SJCRH30 (cell line): Measurements from ENCODE around the gene INSR. TPM values are rescaled to one million over a fixed set of nuclear protein-coding genes. Genes with fewer than 3 reads are reported as not detected.
"Not testable (repeated sequence)": the region's sequence is repeated elsewhere in the genome, so short reads cannot be mapped to it uniquely, and the experiment has no call there.

Experiments
- DNase-seq, 2 experiments: peaks; one replicate each; pipeline ENCODE4 v3.0.0-alpha.2; 2015 to 2020
- H3K27ac ChIP-seq: fragments of 250-450 bp; sonication (Bioruptor Pico); 2 replicates; pipeline ENCODE4 v1.5.1; 2020; ENCODE audit warnings: mild to moderate bottlenecking, moderate library complexity
- H3K27me3 ChIP-seq: fragments of 250-450 bp; sonication (Bioruptor Pico); 2 replicates; pipeline ENCODE4 v1.5.1; 2020; ENCODE audit warnings: mild to moderate bottlenecking, moderate library complexity
- H3K36me3 ChIP-seq: fragments of 250-450 bp; sonication (Bioruptor Pico); 2 replicates; pipeline ENCODE4 v1.5.1; 2020; ENCODE audit warnings: mild to moderate bottlenecking, moderate library complexity
- H3K4me1 ChIP-seq: fragments of 250-450 bp; sonication (Bioruptor Pico); 2 replicates; pipeline ENCODE4 v1.5.1; 2020; ENCODE audit warnings: mild to moderate bottlenecking, moderate library complexity
- H3K4me3 ChIP-seq: fragments of 250-450 bp; sonication (Bioruptor Pico); 2 replicates; pipeline ENCODE4 v1.5.1; 2020; ENCODE audit warnings: mild to moderate bottlenecking, moderate library complexity
- H3K9me3 ChIP-seq: fragments of 250-450 bp; sonication (Bioruptor Pico); replicated peaks from 2 replicates; pipeline ENCODE4 v1.5.1; 2020; ENCODE audit warnings: mild to moderate bottlenecking, moderate library complexity
- total RNA-seq: library from RNA; depleted of rRNA; stranded (reverse); fragments of >200 nt; shearing (Covaris generic); gene quantifications from 2 replicates; pipeline ENCODE4 v1.2.3, GENCODE V29; 2014

The INSR gene
- total RNA-seq, 1 experiment from 2014 or later: 14.3 TPM

DNA sequence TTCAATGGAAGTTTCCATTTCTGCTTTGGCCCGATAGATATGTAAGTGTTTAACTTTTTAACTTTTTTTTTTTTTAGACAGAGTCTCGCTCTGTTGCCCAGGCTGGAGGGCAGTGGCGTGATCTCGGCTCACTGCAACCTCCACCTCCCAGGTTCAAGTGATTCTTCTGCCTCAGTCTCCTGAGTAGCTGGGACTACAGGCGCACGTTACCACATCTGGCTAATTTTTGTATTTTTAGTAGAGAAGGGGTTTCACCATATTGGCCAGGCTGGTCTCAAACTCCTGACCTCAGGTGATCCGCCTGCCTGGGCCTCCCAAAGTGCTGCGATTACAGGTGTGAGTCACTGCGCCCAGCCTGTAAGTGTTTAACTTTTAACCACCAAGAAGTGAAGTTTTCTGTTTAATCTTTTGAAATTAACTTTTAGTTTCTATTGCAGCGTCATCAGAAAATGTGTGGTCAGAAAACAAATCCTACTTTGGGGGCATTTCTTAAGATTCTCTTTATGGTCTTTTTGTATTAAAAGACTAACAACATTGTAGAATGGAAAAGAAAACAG, 147.0 kb downstream of the INSR start:
- not testable (repeated sequence) for H3K4me3 ChIP-seq, H3K27ac ChIP-seq, H3K4me1 ChIP-seq, H3K9me3 ChIP-seq, DNase-seq, H3K36me3 ChIP-seq, H3K27me3 ChIP-seq

DNA sequence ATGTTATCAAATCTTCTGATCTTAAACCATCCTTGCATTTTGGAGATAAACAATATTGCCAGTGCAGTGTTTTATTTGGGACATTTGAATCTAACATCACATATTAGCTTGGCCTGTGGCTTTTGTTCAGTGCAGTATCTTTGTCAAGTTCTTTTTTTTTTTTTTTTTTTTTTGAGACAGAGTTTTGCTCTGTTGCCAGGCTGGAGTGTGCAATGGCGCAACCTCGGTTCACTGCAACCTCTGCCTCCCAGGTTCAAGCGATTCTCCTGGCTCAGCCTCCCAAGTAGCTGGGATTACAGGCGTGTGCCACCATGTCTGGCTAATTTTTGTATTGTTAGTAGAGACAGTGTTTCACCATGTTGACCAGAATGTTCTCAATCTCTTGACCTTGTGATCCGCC, 148.1 kb downstream of the INSR start:
- H3K4me3 ChIP-seq, DNase-seq, H3K4me1 ChIP-seq, H3K9me3 ChIP-seq, H3K27me3 ChIP-seq, H3K27ac ChIP-seq, H3K36me3 ChIP-seq: not testable (repeated sequence)

DNA sequence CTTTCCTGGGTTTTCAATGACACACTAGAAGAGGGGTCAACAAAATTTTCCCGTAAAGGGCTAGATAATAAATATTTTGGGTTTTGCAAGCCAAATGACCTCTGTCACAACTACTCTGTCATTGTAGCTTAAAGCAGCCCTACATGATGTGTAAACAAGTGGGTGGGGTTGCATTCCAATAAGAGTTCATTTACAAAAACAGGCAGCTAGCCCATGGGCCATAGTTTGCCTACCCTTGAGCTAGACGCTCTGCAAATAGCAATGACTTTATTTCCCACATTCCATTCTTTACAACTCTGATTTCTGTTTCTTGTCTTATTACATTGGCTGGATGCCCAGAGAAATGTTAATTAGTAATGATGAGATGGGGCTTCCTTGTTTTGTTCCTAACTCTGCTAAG, 148.7 kb downstream of the INSR start:
- DNase-seq: no peak
- Histone ChIP-seq H3K9me3 (no peaks in the 10 kb centered on the region), H3K4me1 (no peaks in the 10 kb centered on the region), H3K27ac (no peak overlapping the region), H3K4me3 (no peak overlapping the region), H3K36me3 (peaks cover 5% of the 10 kb centered on the region), H3K27me3 (no peaks in the 10 kb centered on the region)

DNA sequence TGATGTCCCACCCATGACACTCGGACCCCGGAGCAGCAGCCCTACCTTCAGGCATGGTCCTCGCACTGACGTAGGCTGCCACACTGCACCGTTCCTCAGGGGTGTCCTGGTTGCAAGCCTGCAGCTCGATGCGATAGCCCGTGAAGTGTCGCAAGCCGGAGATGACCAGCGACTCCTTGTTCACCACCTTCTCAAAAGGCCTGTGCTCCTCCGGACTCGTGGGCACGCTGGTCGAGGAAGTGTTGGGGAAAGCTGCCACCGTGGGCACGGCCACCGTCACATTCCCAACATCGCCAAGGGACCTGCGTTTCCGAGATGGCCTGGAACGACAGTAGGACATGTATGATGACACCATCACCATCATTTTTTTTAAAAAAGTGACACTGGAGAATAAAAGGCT, 151.4 kb downstream of the INSR start:
- Histone ChIP-seq H3K27ac (no peak overlapping the region), H3K9me3 (no peaks in the 10 kb centered on the region), H3K36me3 (peaks cover 10% of the 10 kb centered on the region), H3K4me3 (no peak overlapping the region), H3K4me1 (no peaks in the 10 kb centered on the region), H3K27me3 (no peaks in the 10 kb centered on the region)
- DNase-seq: no peak

DNA sequence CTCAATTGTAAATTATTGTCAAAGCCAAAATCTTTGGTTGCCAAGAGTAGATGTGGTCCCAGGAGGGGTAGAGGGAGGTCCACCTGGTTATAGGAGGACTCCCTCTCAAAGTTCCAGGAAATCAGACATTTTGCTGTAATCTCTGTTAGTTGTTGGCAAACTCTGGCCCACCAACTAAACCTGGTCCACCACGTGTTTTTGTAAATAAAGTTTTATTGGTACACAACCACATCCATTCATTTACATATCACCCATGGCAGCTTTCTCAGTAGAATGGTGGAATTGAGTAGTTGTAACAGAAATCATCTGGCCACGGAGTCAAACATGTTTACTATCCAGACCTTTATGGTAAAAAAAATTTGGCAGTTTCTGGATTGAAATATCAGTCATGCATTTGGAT, 154.1 kb downstream of the INSR start:
- H3K4me1 ChIP-seq: no peaks in the 10 kb centered on the region
- DNase-seq: no peak
- H3K4me3 ChIP-seq: no peak overlapping the region
- no peaks in the 10 kb centered on the region for H3K27me3 ChIP-seq
- no peaks in the 10 kb centered on the region for H3K9me3 ChIP-seq
- peaks cover 10% of the 10 kb centered on the region for H3K36me3 ChIP-seq
- H3K27ac ChIP-seq: no peak overlapping the region

DNA sequence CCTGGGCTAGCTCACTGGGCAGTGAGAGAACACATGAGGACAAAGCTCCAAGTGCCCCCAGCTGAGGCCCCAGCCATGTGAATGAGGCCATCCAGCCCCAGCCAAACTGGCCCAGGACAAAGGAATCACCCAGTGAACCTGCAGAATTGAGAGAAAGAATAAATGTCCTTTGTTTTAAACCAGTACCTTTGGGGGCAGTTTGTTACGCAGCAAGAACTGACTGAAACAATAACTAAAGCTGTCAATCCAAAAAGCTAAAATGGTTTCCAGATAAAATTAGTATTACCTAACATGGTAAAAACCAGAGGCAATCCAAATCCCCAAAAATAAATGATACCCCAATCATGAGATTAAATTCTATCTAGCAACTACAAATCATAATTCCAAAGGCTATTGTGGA, 155.1 kb downstream of the INSR start:
- H3K9me3 ChIP-seq: no peaks in the 10 kb centered on the region
- H3K4me3 ChIP-seq: no peak overlapping the region
- peaks cover 10% of the 10 kb centered on the region for H3K36me3 ChIP-seq
- H3K27me3 ChIP-seq: no peaks in the 10 kb centered on the region
- no peaks in the 10 kb centered on the region for H3K4me1 ChIP-seq
- DNase-seq: no peak
- H3K27ac ChIP-seq: no peak overlapping the region

DNA sequence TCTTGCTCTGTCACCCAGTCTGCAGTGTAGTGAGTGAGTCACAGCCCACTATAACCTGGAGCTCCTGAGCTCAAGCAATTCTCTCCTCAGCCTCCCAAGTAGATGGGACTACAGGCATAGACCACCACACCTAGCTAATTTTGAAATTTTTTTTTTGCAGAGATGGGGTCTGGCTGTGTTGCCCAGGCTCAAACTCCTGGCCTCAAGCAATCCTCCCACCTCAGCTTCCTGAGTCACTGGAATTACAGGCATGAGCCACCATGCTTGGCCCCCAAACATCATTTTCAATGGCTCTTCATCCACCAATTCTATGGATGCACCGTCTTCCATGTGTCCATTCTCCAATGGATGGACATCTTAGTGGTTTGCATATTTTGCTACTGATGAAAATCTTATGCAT, 155.8 kb downstream of the INSR start:
- peaks cover 10% of the 10 kb centered on the region for H3K36me3 ChIP-seq
- DNase-seq: no peak

DNA sequence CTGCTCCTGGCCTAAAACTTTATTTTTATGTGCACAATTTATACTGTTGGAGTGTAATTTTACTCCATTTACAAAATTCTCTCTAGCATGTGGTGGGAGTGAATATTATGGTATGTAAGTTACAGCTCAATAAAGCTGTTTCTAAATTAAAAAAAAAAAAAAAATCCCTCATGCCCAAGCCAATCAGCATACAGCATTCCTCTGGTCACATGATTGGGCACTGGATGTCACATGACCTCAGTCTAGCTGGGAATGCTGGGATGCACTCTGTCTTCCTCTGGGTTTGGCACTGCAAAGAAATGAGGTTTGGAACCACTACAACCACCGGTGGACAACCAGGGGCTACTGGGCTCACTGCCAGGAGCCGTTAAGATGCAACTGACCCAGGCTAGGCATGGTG, 157.1 kb downstream of the INSR start:
- H3K4me3 ChIP-seq: no peak overlapping the region
- H3K27ac ChIP-seq: no peak overlapping the region
- no peaks in the 10 kb centered on the region for H3K9me3 ChIP-seq
- DNase-seq: no peak
- peaks cover 10% of the 10 kb centered on the region for H3K36me3 ChIP-seq
- no peaks in the 10 kb centered on the region for H3K4me1 ChIP-seq
- H3K27me3 ChIP-seq: no peaks in the 10 kb centered on the region

More for the DNA sequence above, 155.8 kb downstream of the INSR start:
- H3K27ac ChIP-seq: no peak overlapping the region
- H3K9me3 ChIP-seq: no peaks in the 10 kb centered on the region
- H3K4me1 ChIP-seq: no peaks in the 10 kb centered on the region
- H3K4me3 ChIP-seq: no peak overlapping the region
- no peaks in the 10 kb centered on the region for H3K27me3 ChIP-seq

DNA sequence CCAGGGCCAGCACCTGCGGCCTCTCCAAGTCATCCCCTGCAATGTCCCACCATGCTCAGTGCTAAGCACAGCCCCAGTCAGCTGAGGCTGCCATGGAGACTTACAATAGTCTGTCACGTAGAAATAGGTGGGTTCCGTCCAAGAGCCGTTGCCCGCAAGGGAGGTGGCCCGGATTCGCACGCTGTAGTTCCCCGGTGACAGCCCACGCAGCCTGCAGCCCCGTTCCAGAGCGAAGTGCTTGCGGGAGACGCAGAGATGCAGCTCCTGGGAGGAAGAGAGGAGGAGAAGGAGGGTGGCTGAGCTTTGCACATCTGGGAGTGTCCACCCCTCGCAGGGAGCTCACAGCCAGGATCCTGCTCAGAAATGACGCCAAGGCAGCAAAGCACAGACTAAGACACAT, 162.2 kb downstream of the INSR start:
- no peak overlapping the region for H3K27ac ChIP-seq
- no peaks in the 10 kb centered on the region for H3K4me1 ChIP-seq
- no peak overlapping the region for H3K4me3 ChIP-seq
- no peak for DNase-seq
- H3K9me3 ChIP-seq: no peaks in the 10 kb centered on the region; the same call in 1 of the 2 replicates
- H3K36me3 ChIP-seq: peaks cover 7% of the 10 kb centered on the region; the same call in 1 of the 2 replicates
- H3K27me3 ChIP-seq: no peaks in the 10 kb centered on the region

DNA sequence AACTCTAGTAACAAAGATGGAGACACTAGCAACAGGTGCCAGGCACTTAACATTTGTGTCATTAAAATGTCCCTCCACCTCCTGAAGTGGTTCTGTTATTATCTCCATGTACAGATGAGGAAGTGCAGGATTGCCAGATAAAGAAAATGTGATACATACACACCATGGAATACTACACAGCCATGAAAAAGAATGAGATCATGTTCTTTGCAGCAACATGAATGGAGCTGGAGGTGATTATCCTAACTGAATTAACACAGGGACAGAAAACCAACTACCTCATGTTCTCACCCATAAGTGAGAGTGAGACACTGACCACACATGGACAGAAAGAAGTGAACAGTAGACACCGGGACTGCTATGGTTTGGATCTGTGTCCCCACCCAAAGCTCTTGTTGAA, 164.2 kb downstream of the INSR start:
- Histone ChIP-seq H3K4me1 (no peaks in the 10 kb centered on the region), H3K27me3 (no peaks in the 10 kb centered on the region), H3K27ac (no peak overlapping the region), H3K4me3 (no peak overlapping the region), H3K36me3 (peaks cover 14% of the 10 kb centered on the region; the same call in 1 of the 2 replicates), H3K9me3 (no peaks in the 10 kb centered on the region; the same call in 1 of the 2 replicates)
- no peak for DNase-seq

DNA sequence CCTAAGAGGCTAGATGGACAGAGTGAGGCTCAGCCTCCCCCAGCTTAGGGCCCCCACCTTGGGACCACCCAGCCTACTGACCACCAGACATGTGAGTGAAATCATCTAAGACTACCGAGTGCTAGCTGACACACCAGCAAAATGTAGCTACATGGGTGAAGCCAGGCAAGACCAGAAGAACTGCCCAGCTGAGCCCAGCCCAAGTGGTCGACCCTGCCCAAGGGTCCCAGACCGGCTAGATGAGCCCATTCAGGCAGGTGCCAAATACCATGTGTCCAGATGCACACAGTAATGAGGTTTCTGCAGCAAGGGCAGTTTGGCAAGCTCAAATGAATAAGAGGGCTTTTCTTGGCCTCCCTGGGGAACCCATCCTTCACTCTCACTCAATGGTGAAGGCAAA, 168.1 kb downstream of the INSR start:
- Histone ChIP-seq H3K36me3 (peaks cover 14% of the 10 kb centered on the region; the same call in 1 of the 2 replicates), H3K27ac (no peak overlapping the region), H3K27me3 (no peaks in the 10 kb centered on the region), H3K4me1 (no peaks in the 10 kb centered on the region), H3K4me3 (no peak overlapping the region), H3K9me3 (no peaks in the 10 kb centered on the region; the same call in 1 of the 2 replicates)
- DNase-seq: no peak

DNA sequence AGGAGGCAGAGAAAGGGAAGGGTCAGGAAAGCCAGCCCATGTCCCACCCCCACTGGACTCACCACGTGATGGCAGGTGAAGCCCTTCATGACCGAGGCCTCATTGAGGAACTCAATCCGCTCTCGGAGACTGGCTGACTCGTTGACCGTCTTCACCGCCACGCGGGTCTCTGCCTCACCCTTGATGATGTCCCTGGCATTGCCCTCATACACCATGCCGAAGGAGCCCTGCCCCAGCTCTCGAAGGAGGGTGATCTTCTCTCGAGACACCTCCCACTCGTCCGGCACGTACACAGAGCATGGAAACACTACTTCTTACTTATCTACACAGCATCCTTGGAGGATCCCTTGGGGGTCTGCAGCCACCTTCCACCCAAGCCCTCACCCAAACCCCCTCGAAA, 169.0 kb downstream of the INSR start:
- Histone ChIP-seq H3K36me3 (peaks cover 14% of the 10 kb centered on the region; the same call in 1 of the 2 replicates), H3K9me3 (no peaks in the 10 kb centered on the region; the same call in 1 of the 2 replicates), H3K27me3 (no peaks in the 10 kb centered on the region), H3K27ac (no peak overlapping the region), H3K4me3 (no peak overlapping the region), H3K4me1 (no peaks in the 10 kb centered on the region)
- no peak for DNase-seq

DNA sequence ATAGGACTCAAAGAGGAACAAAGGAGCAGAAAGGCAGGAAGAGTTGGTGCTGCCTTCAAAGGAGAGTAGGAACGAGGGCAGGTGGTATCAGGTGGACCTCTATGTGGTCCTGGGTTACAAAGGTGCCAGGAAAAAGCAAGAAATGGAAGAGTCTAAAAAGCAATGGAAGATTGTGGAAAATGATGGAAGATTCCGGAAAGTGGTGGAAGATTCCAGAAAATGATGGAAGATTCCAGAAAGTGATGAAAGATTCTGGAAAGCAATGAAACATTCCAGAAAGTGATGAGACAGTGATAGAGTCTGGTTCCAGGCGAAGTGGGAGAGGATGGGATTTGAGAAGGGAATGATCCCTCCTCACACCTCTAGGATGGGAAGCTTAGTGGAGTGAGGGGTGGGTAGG, 169.4 kb downstream of the INSR start:
- no peak for DNase-seq
- no peak overlapping the region for H3K4me3 ChIP-seq
- no peaks in the 10 kb centered on the region for H3K4me1 ChIP-seq
- no peaks in the 10 kb centered on the region; the same call in 1 of the 2 replicates for H3K9me3 ChIP-seq
- H3K27ac ChIP-seq: no peak overlapping the region
- no peaks in the 10 kb centered on the region for H3K27me3 ChIP-seq
- peaks cover 11% of the 10 kb centered on the region; the same call in 1 of the 2 replicates for H3K36me3 ChIP-seq

DNA sequence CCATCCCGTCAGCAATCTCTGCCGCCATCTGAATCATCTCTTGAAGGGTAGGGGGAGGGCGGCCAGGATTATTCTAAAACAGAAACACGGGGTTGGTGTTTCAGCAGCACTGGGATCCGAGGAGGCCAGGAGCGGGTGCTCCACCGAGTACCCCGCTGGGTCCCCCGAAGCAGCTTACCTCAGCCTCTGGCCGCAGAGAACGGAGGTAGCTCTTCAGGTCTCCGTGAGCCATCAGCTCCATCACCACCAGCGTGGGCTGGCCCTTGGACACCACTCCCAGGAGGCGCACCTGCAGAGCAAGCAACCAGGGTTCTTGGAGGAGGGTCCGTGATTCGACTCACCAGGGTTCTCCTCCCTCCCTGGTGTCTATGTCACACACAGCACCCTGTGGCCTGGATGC, 171.5 kb downstream of the INSR start:
- Histone ChIP-seq H3K27ac (no peak overlapping the region), H3K4me3 (no peak overlapping the region), H3K36me3 (peaks cover 11% of the 10 kb centered on the region; the same call in 1 of the 2 replicates), H3K4me1 (no peaks in the 10 kb centered on the region), H3K27me3 (no peaks in the 10 kb centered on the region), H3K9me3 (no peaks in the 10 kb centered on the region)
- no peak for DNase-seq

DNA sequence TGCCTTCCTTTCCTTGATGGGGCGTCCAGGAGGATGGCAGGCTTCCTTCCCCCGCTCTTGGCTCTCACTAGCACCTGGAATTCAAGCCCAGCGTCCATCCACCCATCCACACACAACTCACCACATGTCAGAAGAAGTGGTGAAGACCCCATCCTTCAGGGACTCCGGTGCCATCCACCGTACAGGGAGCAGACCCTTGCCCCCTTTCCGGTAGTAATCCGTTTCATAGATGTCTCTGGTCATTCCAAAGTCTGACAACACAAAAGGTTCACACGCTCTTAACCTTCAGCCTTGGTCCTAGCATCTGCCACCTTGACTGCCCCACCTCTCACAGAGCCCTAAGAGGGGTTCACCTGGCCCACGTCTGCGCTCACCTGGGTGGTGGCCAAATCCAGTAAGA, 173.7 kb downstream of the INSR start:
- Histone ChIP-seq H3K4me1 (no peaks in the 10 kb centered on the region), H3K27me3 (no peaks in the 10 kb centered on the region), H3K9me3 (no peaks in the 10 kb centered on the region), H3K27ac (no peak overlapping the region), H3K36me3 (peaks cover 4% of the 10 kb centered on the region; the same call in 1 of the 2 replicates), H3K4me3 (no peak overlapping the region)
- no peak for DNase-seq

DNA sequence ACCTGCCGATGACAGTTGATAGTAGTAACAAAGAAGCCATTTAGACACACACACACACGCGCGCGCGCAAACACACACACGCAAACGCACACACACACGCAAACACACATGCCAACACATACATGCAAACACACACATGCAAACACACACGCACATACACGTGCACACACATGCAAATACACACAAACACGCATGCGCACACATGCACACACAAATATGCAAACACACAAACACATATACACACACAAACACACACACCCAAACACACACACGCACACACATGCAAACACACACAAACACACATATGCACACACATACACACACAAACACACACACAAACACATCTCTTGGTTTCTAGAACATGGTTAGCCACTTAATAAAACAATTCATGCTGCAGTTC, 174.6 kb downstream of the INSR start:
- Histone ChIP-seq H3K36me3 (no peaks in the 10 kb centered on the region), H3K4me1 (no peaks in the 10 kb centered on the region), H3K9me3 (no peaks in the 10 kb centered on the region), H3K27me3 (no peaks in the 10 kb centered on the region), H3K4me3 (no peak overlapping the region), H3K27ac (no peak overlapping the region)
- no peak for DNase-seq
